Measurements from ENCODE around the gene GCLC. TPM values are rescaled to one million over a fixed set of nuclear protein-coding genes. Genes with fewer than 3 reads are reported as not detected.

The GCLC gene
- total RNA-seq, 1 experiment from 2014 or later = 88.9 TPM

DNA sequence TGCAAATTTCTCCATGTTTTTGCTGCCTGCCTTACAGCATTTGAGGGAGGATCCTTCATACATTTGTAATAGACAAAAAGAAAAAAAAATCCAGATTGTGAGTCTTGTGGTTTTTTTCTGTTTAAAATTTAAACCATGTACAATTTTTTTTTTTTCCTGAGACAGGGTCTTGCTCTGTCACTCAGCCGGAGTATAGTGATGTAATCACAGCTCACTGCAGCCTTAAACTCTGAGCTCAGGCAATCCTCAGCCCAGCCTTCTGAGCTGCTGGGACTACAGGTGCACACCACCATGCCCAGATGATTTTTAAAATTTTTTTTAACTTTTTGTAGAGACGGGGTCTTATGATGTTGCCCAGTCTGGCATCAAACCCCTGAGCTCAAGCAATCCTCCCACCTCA lies 97.0 kb downstream of the GCLC start:
- intact Hi-C loops (cut with micrococcal nuclease; ENCODE audit: unreplicated experiment) = no loop called here
- H3K9me3 Mint-ChIP-seq (ENCODE audit: unreplicated experiment) = peaks cover 13% of the 10 kb centered on the region
- no peaks in the 10 kb centered on the region for H3K4me1 Mint-ChIP-seq (ENCODE audit: low read depth, unreplicated experiment)
- no peak overlapping the region for H3K27ac Mint-ChIP-seq (ENCODE audit: unreplicated experiment)
- DNase-seq = no peak
- ChIA-PET POLR2A (no interaction called here), CTCF (no interaction called here)
- no peak overlapping the region for H3K4me3 ChIP-seq (ENCODE audit: low read depth, low read length)
- H3K4me3 Mint-ChIP-seq (ENCODE audit: unreplicated experiment) = no peak overlapping the region
- TF ChIP-seq, protein P1, sequence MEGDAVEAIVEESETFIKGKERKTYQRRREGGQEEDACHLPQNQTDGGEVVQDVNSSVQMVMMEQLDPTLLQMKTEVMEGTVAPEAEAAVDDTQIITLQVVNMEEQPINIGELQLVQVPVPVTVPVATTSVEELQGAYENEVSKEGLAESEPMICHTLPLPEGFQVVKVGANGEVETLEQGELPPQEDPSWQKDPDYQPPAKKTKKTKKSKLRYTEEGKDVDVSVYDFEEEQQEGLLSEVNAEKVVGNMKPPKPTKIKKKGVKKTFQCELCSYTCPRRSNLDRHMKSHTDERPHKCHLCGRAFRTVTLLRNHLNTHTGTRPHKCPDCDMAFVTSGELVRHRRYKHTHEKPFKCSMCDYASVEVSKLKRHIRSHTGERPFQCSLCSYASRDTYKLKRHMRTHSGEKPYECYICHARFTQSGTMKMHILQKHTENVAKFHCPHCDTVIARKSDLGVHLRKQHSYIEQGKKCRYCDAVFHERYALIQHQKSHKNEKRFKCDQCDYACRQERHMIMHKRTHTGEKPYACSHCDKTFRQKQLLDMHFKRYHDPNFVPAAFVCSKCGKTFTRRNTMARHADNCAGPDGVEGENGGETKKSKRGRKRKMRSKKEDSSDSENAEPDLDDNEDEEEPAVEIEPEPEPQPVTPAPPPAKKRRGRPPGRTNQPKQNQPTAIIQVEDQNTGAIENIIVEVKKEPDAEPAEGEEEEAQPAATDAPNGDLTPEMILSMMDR (IDR thresholded peaks at IDR 0.05; ENCODE audit: insufficient read depth in 1 of 2, low read depth in 1 of 2, low read length in 1 of 2, severe bottlenecking in 1 of 2, unreplicated experiment in 1 of 2) = no peak
- no peaks in the 10 kb centered on the region for H3K9me3 ChIP-seq
- no peaks in the 10 kb centered on the region for H3K36me3 ChIP-seq (ENCODE audit: control insufficient read depth, insufficient read depth, low read length)
- BruUV-seq (replicated peaks) = no TSS peak
- H3K27me3 ChIP-seq (replicated peaks; ENCODE audit: control insufficient read depth, insufficient read depth, low read length) = no peaks in the 10 kb centered on the region; the same call in 1 of the 2 replicates
- peaks cover 5% of the 10 kb centered on the region for H3K27me3 Mint-ChIP-seq (ENCODE audit: insufficient read depth, unreplicated experiment)
- no peaks in the 10 kb centered on the region for H3K36me3 Mint-ChIP-seq (ENCODE audit: insufficient read depth, unreplicated experiment)
- no peaks in the 10 kb centered on the region for H3K4me1 ChIP-seq

Other genes starting within 250 kb of the GCLC start
- gene ELOVL5, start 196.2 kb downstream of the GCLC start, total RNA-seq (2022) = 70.4 and 75.6 TPM in 2 replicates
- gene KLHL31, start 120.7 kb upstream of the GCLC start, total RNA-seq (2022) = 1.00 and 1.0 TPM in 2 replicates
- 60.8 and 66.1 TPM in 2 replicates for gene LRRC1, start 249.9 kb upstream of the GCLC start, total RNA-seq (2022)